GM12864 (cell line): ENCODE measurements around the gene DIP2A.

Experiments used
- DNase-seq: peaks from one replicate; pipeline ENCODE4 v3.0.0-alpha.2; 2011; ENCODE audit warnings: low read depth
- H3K4me3 ChIP-seq: 2 replicates; pipeline ENCODE4 v1.5.1; 2011; ENCODE audit warnings: mild to moderate bottlenecking, low read depth, low read length, control low read depth
- CTCF ChIP-seq: IDR thresholded peaks from 2 replicates; pipeline ENCODE4 v1.5.1; 2011; ENCODE audit warnings: low read depth, mild to moderate bottlenecking, moderate library complexity, low read length, control low read depth, inconsistent platforms; ENCODE audit errors: missing control alignments

DIP2A gene

GRCh38 chr21:46552274-46552673, 93.6 kb downstream of the DIP2A start:
- no peak for TF ChIP-seq CTCF
- DNase-seq, result no peak

GRCh38 chr21:46552865-46553379, 94.2 kb downstream of the DIP2A start:
- no peak for DNase-seq
- no peak overlapping the region for H3K4me3 ChIP-seq
- TF ChIP-seq CTCF, result no peak

More at GRCh38 chr21:46552274-46552673, 93.6 kb downstream of the DIP2A start:
- no peak overlapping the region for H3K4me3 ChIP-seq

- no peak for TF ChIP-seq CTCF
- no peak for DNase-seq
- H3K4me3 ChIP-seq, result no peak overlapping the region
Measured at GRCh38 chr21:46553993-46554392, 95.3 kb downstream of the DIP2A start.

- DNase-seq, result no peak
- H3K4me3 ChIP-seq, result no peak overlapping the region
- no peak for TF ChIP-seq CTCF
Measured at GRCh38 chr21:46554431-46555224, 95.9 kb downstream of the DIP2A start.

GRCh38 chr21:46555225-46555617, 96.5 kb downstream of the DIP2A start:
- DNase-seq, result no peak
- no peak overlapping the region for H3K4me3 ChIP-seq
- TF ChIP-seq CTCF, result no peak

GRCh38 chr21:46555678-46556077, 97.0 kb downstream of the DIP2A start:
- no peak overlapping the region for H3K4me3 ChIP-seq
- no peak for TF ChIP-seq CTCF
- no peak for DNase-seq

GRCh38 chr21:46556802-46557201, 98.1 kb downstream of the DIP2A start:
- H3K4me3 ChIP-seq, result no peak overlapping the region
- no peak for TF ChIP-seq CTCF
- DNase-seq, result no peak
